PC-9 (cell line): ENCODE data around the gene ATP6V0B. TPM values are rescaled to one million over a fixed set of nuclear protein-coding genes. Genes with fewer than 3 reads are reported as not detected.

Experiments used
- BruUV-seq: library from RNA; stranded (reverse); fragments of 400-500 nt; replicated peaks from 2 replicates; lab custom pipeline; 2021; lab: Mats Ljungman, UMichigan
- CTCF ChIA-PET: fragments of 300-600 bp; sonication (Branson Sonifier 250); formaldehyde crosslinking; loops from one replicate; lab custom pipeline; 2022; ENCODE audit warnings: antibody characterized with exemption; lab: Charles Lee
- POLR2A ChIA-PET: fragments of 300-600 bp; sonication (Branson Sonifier 250); formaldehyde crosslinking; loops from one replicate; lab custom pipeline; 2022; ENCODE audit warnings: antibody characterized with exemption; ENCODE audit not compliant: unreplicated experiment; lab: Charles Lee
- DNase-seq, 2 experiments: peaks; one replicate each; pipeline versions ENCODE4 v3.0.0 to v3.0.0-alpha.2; 2015 to 2022; ENCODE audit warnings: mixed read lengths in 1 of 2
- H2AFZ ChIP-seq: fragments of 200-600 bp; sonication (generic); 2 replicates; pipeline ENCODE4 v1.8.1; 2017; ENCODE audit warnings: antibody characterized with exemption
- H3F3A ChIP-seq: fragments of 200-600 bp; sonication (generic); 2 replicates; pipeline ENCODE4 v1.8.1; 2017; ENCODE audit warnings: antibody characterized with exemption, mild to moderate bottlenecking, low read depth; ENCODE audit not compliant: insufficient read depth
- H3K27ac ChIP-seq: fragments of 200-600 bp; sonication (generic); 2 replicates; pipeline ENCODE4 v1.6.1; 2016; ENCODE audit warnings: mixed run types
- H3K27me3 ChIP-seq: fragments of 200-600 bp; sonication (generic); 2 replicates; pipeline ENCODE4 v1.6.1; 2016; ENCODE audit warnings: low read depth, mixed run types; ENCODE audit not compliant: insufficient read depth
- H3K36me3 ChIP-seq: fragments of 200-600 bp; sonication (generic); 2 replicates; pipeline ENCODE4 v1.6.1; 2016; ENCODE audit warnings: low read depth, mixed run types
- H3K4me1 ChIP-seq: fragments of 200-600 bp; sonication (generic); replicated peaks from 2 replicates; pipeline ENCODE4 v1.6.1; 2016; ENCODE audit warnings: mixed run types; ENCODE audit not compliant: insufficient read depth
- H3K4me2 ChIP-seq: fragments of 200-600 bp; sonication (generic); 2 replicates; pipeline ENCODE4 v1.6.1; 2017; ENCODE audit warnings: mixed run types
- H3K4me3 ChIP-seq: fragments of 200-600 bp; sonication (generic); 2 replicates; pipeline ENCODE4 v1.6.1; 2016; ENCODE audit warnings: mixed run types
- H3K79me2 ChIP-seq: fragments of 200-600 bp; sonication (generic); 2 replicates; pipeline ENCODE4 v1.6.1; 2017; ENCODE audit warnings: low read depth, mixed run types
- H3K9me2 ChIP-seq: fragments of 200-600 bp; sonication (generic); 2 replicates; pipeline ENCODE4 v1.8.1; 2017; ENCODE audit warnings: mild to moderate bottlenecking; ENCODE audit not compliant: insufficient read depth
- H3K9me3 ChIP-seq: fragments of 200-600 bp; sonication (generic); 2 replicates; pipeline ENCODE4 v1.8.1; 2016; ENCODE audit warnings: low read depth; ENCODE audit not compliant: insufficient read depth
- H4K20me1 ChIP-seq: fragments of 200-600 bp; sonication (generic); 2 replicates; pipeline ENCODE4 v1.8.1; 2017; ENCODE audit not compliant: insufficient read depth
- CTCF ChIP-seq: fragments of 200-600 bp; sonication (generic); conservative IDR thresholded peaks from 2 replicates; pipeline ENCODE4 v1.6.1; 2017; ENCODE audit warnings: mixed run types, antibody characterized with exemption, mild to moderate bottlenecking, moderate library complexity
- EZH2 ChIP-seq: fragments of 200-600 bp; sonication (generic); IDR thresholded peaks from 2 replicates; pipeline ENCODE4 v1.8.0; 2017; ENCODE audit warnings: antibody characterized with exemption, low read depth
- intact Hi-C: fragments of 100-400 bp; cut with micrococcal nuclease; formaldehyde crosslinking; loops from one replicate; pipeline ENCODE4 v1.10.0; 2022; ENCODE audit not compliant: unreplicated experiment
- total RNA-seq: library from RNA; stranded (reverse); gene quantifications from 2 replicates; pipeline ENCODE4 v1.2.3, GENCODE V29; 2021

ATP6V0B gene
- total RNA-seq, 1 experiment from 2014 or later, result 125 TPM

GRCh38 chr1:43956234-43956633 is 18.5 kb upstream of the ATP6V0B start:
- no peak overlapping the region for H3K27ac ChIP-seq
- no peaks in the 10 kb centered on the region for H3K9me3 ChIP-seq
- no peak for DNase-seq
- no peaks in the 10 kb centered on the region for H3K27me3 ChIP-seq
- H2AFZ ChIP-seq, result no peak overlapping the region
- no peaks in the 10 kb centered on the region for H3F3A ChIP-seq
- no peak for TF ChIP-seq CTCF
- TF ChIP-seq EZH2, result no peak
- H3K36me3 ChIP-seq, result no peaks in the 10 kb centered on the region
- no peaks in the 10 kb centered on the region for H3K4me1 ChIP-seq
- CTCF ChIA-PET, result interaction anchor here (0.6 kb wide), 1 partner anchor 306 kb away, joined by 4 read pairs; the partner anchor contains the start of gene KDM4A
- no peak overlapping the region for H3K4me2 ChIP-seq
- POLR2A ChIA-PET, result no interaction called here
- no peaks in the 10 kb centered on the region for H3K79me2 ChIP-seq
- no peak overlapping the region for H3K4me3 ChIP-seq
- H3K9me2 ChIP-seq, result no peaks in the 10 kb centered on the region
- no TSS peak for BruUV-seq
- H4K20me1 ChIP-seq, result no peaks in the 10 kb centered on the region
- intact Hi-C loops, result no loop called here

DNA sequence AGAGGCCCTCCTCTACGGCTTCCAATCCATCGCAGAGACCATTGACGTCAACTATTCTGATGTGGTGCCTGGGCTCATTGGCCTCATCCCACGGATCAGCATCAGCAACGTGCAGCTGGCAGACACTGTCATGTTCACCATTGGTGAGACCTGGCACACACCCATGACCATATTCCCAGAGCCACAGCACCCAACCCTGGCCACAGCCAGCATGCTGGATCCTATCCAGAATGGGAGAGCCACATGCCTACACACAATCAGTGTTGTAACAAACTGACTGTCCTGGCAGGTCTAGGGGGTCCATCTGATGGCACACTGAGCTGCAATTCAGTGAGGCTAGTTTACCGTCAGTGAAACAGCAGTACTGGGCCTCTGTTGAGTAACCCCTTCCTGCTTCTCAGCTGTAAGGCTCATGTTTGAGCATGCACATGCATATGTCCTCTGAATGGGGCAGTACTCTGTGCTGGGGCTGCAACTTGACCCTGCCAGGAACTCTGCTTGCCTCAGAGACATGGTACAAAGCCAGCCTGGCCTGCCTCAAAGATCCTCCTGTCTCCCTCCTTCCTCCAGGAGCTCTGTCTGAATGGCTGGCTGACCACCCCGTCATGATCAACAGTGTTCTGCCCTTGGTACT is 17.2 kb upstream of the ATP6V0B start:
- TF ChIP-seq EZH2, result no peak
- no peak for TF ChIP-seq CTCF
- H4K20me1 ChIP-seq, result no peaks in the 10 kb centered on the region
- CTCF ChIA-PET, result no interaction called here
- DNase-seq, result no peak
- no peaks in the 10 kb centered on the region for H3F3A ChIP-seq
- H3K79me2 ChIP-seq, result no peaks in the 10 kb centered on the region
- H2AFZ ChIP-seq, result no peak overlapping the region
- BruUV-seq, result no TSS peak
- POLR2A ChIA-PET, result no interaction called here
- no peak overlapping the region for H3K4me3 ChIP-seq
- no peak overlapping the region for H3K27ac ChIP-seq
- H3K9me2 ChIP-seq, result no peaks in the 10 kb centered on the region
- H3K9me3 ChIP-seq, result no peaks in the 10 kb centered on the region
- H3K4me2 ChIP-seq, result no peak overlapping the region
- no peaks in the 10 kb centered on the region for H3K4me1 ChIP-seq
- no peaks in the 10 kb centered on the region for H3K36me3 ChIP-seq
- H3K27me3 ChIP-seq, result no peaks in the 10 kb centered on the region
- intact Hi-C loops, result no loop called here

- Histone ChIP-seq H3K36me3 (no peaks in the 10 kb centered on the region), H3K27ac (no peak overlapping the region), H2AFZ (no peak overlapping the region), H3K4me1 (no peaks in the 10 kb centered on the region), H3K4me2 (no peak overlapping the region), H3K4me3 (no peak overlapping the region), H3K9me3 (no peaks in the 10 kb centered on the region), H3F3A (no peaks in the 10 kb centered on the region), H3K79me2 (no peaks in the 10 kb centered on the region), H4K20me1 (no peaks in the 10 kb centered on the region), H3K27me3 (no peaks in the 10 kb centered on the region), H3K9me2 (no peaks in the 10 kb centered on the region)
- ChIA-PET POLR2A (interaction anchor here (0.7 kb wide), 1 partner anchor 15 kb away, joined by 4 read pairs; no protein-coding TSS in a partner anchor), CTCF (interaction anchor here (0.6 kb wide), 1 partner anchor 393 kb away, joined by 3 read pairs; no protein-coding TSS in a partner anchor)
- BruUV-seq, result no TSS peak
- intact Hi-C loops, result no loop called here
- no peak for DNase-seq
- TF ChIP-seq EZH2 (no peak), CTCF (no peak)
Observed at GRCh38 chr1:43958351-43959255, 16.2 kb upstream of the ATP6V0B start.
